ENCODE measurements around the gene ENKUR.
A peak's percentile ranks its signal among the peaks of the same experiment; 100 is the strongest.

Gene ENKUR, protein sequence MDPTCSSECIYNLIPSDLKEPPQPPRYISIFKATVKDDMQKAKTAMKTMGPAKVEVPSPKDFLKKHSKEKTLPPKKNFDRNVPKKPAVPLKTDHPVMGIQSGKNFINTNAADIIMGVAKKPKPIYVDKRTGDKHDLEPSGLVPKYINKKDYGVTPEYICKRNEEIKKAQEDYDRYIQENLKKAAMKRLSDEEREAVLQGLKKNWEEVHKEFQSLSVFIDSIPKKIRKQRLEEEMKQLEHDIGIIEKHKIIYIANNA

DNA sequence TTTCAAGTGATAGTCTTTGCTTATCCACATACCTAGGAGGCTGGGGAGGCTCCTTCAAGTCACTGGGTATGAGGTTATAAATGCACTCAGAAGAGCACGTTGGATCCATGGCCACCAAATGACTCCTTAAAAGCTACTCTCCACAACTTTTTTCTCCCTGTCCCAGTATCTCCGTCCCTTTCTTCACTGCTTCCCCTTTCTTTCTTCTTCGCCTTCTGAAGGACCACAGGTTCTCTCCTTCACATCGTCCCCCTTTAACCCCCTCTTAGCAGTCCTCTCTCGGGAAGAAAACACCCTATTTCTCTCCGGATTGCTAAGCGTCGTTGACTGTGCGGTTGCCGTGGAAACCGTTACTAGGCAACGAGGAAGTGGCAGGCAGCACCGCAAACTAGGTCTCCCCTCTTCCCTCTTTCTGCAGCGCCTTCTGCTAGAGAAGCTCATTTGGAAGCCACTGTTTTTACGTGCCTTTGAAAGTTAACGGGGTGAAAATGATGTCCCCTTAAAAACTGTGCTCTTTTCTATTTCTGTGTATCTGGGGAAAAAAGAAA is at the start of gene ENKUR:
Gene ENKUR (minus strand): TSS at position 331 of the 548 bp plus-strand sequence. CDS start 222 bp downstream, at position 109.
- peak; percentile 91 for DNase-seq (ENCODE audit: low read depth)

DNA sequence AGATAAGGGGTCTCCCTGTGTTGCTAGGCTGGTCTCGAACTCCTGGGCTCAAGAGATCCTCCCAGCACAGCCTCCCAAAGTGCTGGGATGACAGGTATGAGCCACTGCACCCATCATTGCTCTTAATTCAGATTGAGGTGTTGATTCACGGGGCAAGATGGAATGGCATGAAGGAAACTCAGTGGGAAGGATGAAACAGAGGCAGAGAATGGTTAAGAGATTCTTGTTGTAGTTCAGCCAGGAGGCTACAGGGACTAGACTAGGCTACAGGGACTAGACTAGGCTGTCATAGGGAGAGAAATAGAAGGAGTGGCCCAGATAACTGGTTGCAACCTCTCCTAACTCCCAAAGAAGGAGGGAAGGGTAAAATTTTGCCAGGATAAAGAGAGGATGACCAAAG is 48.4 kb upstream of the ENKUR start:
- no peak for DNase-seq (ENCODE audit: low read depth)

DNA sequence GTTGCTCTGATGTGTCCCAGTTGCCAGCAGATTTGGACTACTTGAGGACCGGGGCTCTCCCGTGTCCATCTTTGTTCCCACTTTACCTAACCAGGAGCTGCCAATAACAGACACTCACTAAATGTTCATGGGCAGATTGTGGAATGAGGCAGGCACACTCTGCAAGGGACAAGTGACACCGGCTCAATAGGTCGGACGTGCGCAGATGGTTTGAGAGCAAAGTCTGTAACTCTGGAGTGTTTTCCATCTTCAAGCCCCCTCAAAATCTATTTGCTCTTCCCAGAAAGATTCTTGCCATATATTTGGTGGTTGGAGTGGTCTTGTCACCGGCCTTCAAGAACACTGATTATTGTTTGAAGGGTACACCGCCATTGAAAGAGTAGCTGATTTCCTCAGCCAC is 47.7 kb upstream of the ENKUR start:
- DNase-seq (ENCODE audit: low read depth), result no peak

DNA sequence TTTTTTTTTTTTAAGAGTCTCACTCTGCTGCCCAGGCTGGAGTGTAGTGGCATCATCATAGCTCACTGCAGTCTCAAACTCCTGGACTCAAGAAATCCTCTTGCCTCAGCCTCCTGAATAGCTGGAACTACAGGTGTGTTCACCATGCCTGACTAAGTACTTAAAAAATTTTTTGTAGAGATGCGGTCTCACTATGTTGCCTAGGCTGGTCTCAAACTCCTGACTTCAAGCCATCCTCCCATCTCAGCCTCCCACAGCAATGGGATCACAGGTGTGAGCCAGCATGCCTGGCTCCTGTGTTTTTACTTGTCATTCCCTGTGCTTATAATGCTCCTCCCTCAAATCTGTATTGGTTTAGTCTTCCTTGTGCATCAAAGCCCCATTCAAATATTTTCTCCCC is 47.2 kb upstream of the ENKUR start:
- DNase-seq (ENCODE audit: low read depth), result no peak

DNA sequence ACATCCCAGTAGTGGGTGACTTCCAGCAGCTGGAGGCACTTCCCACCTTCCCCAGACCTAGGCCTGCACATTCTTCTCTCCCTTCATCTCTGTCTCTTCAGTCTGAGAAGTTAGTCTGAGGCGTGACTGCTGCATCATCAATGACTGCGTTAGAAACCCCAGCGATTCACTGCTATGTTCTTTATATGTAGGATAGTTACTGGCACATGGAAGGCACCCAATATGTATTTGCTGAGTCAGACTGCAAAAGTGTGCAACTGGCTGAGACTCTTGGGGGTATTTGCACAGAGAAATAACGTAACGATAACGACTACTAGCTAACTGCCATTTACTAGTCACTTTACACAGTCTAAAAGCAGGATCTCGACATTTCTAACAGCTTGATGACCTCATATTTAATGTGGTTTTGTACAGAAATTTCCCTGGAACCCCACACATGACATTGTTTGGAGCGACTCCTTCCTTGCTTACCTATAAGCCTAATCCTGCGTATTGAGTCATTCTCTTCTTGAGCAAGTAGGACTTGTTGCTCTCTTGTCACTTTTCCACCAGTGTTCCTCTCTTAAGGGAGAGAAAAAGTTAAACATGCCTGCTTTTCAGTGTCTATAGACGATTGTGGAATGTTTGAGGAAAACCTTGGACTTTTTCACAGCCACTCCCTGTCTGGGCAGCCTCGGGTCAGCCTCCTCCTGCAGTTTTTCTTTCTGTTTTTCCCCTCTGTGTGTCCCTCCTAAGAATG is 45.9 kb upstream of the ENKUR start:
- DNase-seq (ENCODE audit: low read depth), result no peak

DNA sequence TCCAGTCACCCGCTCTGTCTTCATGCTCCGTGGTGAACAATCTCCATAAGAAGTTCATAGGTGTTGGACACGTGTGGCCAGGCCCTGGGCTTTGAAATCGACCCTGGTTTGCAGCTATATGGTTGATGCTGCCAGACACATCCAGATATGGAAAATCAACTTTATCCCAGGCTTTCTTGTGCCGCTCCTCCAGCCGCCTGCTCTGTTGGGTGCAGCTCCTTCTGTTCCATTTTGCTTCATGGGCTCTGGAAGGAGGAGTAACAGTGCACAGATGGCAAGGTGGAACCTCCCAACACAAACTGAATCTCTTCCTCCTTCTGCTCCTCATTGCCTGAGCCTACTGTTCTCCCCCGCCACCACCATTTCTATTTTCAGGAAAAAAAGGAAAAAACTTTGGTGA is 45.2 kb upstream of the ENKUR start:
- no peak for DNase-seq (ENCODE audit: low read depth)

DNA sequence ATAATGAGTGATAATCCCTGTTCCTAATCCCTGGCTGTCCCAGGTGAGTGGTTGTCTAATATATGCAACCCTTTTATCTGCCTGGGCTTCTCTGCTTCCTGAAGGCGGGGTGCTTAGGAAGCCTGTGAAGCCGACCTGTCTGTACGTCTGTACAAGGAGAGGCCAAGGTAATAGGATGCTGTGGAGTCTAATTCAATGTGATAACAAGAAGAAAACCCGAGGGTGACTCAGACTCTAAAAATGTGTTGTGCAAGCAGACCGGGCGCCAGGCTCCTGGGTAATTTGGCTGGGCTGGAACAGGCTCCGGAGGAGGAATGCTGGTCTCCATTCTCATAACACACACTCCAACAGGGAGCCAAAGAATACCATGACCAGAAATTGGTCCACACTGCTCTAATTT is 44.0 kb upstream of the ENKUR start:
- DNase-seq (ENCODE audit: low read depth), result no peak

DNA sequence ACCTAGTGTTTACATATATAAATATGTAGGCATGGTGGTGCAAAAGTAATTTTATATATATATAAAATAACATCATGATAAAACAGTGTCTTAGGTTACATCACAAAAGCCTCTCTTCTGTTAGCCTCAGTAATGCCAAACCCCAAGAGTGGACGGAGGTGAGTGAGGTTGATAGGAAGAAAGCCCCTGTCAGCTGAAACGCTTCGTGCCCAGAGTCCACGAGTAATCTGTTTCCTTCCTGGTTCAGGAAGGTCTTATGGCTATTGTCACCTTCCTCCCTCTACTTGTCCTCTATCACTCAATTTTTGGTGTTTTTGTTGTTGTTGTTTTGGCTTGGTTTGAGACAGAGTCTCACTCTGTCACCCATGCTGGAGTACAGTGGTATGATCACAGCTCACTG is 41.9 kb upstream of the ENKUR start:
- DNase-seq (ENCODE audit: low read depth), result no peak

DNA sequence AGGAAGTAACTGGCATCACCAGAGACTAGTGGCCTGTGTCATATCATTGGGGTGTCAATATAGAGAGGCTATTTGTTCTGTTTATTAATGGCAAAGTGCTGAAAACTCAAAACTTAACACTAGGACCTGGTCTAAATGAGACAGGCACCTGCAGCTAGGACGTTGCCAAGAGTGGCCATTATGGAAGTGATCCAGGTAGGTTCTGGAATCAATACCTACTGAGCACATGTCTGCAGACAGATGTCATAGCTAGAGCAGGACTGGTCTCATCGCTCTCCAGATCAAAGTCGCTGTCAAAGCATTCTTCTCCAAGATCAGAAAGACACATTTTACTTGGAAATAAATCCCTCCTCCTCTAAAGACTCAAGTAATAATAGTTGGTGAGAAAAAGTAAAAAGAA is 40.8 kb upstream of the ENKUR start:
- no peak for DNase-seq (ENCODE audit: low read depth)

DNA sequence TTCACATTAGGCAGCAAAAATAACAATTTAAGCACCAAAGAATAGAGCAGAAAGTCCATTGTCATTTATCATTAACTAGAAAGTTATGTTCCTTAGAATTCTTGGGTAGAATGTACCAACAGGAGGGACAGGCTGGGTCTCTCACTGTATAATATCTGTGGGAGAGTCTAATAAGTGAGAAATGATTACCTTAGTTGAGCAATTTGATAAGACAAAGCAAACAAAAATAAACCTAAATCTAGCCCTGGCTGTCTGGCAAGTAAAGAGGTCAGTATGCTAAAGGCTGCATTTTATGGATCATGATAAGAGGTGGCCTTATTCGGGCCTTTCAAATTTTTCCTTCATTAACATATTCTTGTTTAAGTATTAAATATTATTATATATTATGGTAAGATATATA is 36.1 kb upstream of the ENKUR start:
- DNase-seq (ENCODE audit: low read depth), result no peak

DNA sequence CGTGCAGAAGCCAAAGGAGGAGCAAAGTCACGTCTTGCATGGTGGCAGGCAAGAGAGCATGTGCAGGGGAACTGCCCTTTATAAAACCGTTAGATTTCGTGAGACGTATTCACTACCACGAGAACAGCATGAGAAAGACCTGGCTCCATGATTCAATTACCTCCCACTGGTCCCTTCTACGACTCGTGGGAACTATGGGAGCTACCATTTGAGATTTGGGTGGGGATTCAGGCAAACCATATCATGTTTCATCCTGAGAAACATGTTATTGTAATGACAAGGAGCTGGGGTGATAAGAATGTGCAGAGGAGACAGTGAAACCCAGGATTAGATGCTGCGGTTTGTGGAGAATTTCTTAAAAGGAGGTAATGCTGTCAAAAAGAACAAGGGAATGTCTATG is 34.4 kb upstream of the ENKUR start:
- DNase-seq (ENCODE audit: low read depth), result no peak

DNA sequence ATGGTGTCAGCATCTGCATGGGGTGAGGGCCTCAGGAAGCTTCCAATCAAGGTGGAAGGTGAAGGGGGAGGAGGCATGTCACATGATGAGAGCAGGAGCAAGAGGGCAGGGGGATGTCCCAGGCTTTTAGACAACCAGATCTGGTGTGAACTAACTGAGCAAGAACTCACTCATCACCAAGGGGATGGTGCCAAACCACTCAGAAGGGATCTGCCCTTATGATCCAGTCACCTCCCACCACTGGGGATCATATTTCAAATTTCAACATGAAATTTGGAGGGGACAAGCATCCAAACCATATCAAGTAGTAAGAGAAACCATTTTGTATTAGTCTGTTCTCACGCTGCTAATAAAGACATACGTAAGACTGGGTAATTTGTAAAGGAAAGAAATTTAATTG is 34.0 kb upstream of the ENKUR start:
- no peak for DNase-seq (ENCODE audit: low read depth)

DNA sequence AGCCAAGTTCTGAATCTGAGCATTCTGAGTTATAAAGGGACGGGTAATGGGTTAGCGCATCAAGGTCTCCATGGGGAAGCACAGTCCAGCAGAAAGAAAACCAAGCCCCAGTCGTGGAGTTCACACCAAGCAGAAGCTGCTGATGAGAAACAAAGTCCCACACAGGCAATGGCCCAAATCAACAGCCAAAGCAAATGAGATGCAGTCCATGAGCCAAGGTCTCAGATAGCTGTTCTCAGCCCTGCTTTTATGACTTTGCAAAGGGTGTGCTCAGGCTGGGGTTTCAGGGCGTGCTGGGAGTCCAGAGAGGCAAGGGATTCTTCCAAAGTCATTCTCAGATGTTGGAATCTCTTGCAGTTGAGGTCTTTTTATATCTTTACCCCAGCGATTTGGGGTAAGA is 32.5 kb upstream of the ENKUR start:
- DNase-seq (ENCODE audit: low read depth), result no peak

DNA sequence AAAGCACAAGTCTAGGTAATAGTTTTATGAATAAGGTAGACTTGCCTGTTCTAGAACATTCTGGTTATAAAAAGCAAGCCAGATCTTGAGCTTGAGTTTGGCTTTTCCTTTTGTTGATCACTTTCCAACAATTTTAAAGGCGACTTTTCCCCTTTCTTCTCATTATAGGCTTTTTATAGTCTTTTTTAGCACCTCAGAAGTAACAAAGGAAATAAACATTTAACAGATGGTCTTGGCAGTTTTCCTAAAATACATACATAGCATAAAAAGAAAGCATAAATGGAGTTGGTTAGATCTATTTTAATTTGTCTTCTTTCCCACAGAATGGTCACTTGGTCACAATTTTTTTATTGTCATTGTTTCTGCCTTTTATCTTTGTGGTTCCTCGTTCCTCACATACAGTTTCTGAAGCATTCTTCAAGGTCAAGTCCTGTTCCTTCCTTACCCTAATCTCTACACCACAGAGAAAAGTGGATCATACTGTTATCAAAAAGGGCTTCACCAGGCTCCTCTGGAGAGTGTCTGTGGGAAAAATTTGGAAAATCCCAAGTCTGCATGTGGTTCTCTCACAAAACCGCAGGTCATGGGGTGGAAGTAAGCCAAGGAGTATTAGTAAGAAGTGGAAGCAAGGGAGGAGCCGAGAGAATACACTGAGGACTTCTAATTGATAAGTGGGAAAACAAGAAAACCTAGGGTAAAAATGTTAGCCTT is 31.8 kb upstream of the ENKUR start:
- no peak for DNase-seq (ENCODE audit: low read depth)

DNA sequence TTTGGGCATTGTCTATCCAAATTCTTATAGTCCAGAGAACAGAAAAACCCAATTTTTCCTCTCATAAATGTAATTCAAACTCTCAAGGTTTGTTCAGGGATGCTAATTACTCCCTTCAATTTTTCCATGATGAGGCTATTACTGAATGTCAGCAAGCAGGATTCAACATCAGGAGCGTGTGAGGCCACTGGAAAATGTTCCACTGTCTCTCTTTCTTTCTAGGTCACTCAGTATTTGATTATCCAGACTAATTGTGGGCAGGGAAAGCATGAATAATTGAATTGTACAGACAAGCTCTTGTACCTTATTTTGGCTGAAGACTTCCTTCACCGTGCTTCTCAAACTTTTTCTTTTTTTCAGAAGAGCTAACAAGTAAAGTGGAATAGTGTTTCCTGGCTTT is 31.1 kb upstream of the ENKUR start:
- no peak for DNase-seq (ENCODE audit: low read depth)

DNA sequence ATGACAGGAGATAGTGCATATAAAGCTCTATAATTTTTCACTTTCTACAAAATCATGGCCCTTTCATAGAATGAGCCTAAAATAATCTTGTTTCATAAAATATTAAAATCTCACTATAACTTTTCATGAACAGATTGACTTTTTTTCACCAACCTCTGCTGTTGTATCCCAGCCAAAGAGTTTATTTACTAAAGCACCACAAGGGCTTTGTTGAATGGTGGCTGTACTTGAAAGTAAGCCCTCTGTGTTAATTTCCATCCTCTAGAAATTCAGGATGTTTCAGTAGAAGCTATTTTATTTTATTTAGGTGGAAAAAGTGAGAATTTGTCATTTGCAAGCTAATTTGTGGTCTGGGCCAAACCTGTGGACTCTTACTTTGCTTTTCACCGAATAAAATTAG is 30.7 kb upstream of the ENKUR start:
- DNase-seq (ENCODE audit: low read depth), result no peak

DNA sequence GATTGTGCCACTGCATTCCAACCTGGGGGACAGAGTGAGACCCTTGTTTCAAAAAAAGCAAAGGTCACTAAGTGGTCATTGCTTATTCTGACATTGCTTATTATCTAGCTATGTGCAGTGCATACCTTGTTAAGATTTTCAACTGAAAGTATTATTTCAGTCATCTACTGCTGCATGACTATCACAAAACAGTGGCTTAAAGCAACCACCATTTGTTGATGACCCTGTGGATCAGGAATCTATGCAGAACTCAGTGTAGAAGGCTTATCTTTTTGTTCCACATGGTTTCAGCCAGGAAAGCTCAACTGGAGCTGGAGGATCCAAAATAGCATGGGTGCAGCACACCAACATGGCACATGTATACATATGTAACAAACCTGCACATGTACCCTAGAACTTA is 23.6 kb upstream of the ENKUR start:
- DNase-seq (ENCODE audit: low read depth), result no peak

DNA sequence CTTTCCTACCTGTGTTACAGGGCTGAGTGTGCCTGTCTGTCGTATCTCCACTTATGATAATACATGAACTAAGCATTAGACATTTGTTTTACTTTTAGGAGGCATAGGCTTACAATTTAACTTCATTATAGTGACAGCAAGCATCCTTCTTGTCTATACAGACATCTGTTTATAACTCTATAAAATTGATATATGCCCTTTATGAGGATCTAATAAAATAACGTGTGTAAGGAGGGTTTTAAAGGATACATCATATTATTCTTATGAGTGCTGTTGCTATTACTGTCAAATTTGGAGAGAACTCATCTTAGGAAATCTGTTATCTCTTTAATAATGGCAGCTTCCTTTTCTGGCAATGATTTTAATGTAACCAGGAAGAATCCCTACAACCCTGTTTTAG is 22.4 kb upstream of the ENKUR start:
- DNase-seq (ENCODE audit: low read depth), result no peak

DNA sequence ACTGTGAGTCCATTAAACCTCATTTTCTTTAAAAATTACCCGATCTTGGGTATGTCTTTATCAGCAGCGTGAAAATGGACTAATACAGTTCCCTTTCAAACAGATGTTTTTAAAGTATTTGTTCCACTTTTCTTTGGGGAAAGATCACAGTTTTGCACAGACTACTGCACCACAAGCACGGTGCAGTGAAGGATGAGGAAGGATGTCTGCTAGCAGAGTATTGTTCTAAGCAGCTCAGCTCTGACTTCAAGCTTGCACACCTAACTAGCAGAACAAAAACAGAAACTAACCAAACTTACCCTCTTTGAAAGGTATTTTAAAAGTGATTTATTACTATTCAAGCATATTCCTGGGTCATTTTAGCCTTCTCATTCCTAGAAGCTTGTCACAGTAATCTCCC is 20.4 kb upstream of the ENKUR start:
- DNase-seq (ENCODE audit: low read depth), result no peak

DNA sequence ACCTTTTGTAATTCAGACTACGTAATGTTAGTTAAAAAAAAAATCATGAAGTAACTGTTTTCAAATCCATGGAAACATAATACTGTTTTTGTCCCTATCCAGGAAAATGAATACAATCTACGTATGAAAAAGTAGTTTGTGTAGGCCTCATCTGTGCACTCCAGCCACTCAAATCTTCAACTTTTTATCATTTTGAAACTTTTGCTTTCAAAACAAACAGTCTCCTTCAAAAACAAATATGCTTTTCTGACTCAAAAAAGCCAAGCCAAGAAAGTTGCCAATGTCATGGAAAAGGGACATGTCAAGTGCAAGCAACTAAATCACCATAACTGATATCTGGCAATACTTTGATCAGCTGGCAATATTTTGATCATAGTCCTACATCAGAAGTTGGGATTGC is 13.6 kb upstream of the ENKUR start:
- DNase-seq (ENCODE audit: low read depth), result no peak

DNA sequence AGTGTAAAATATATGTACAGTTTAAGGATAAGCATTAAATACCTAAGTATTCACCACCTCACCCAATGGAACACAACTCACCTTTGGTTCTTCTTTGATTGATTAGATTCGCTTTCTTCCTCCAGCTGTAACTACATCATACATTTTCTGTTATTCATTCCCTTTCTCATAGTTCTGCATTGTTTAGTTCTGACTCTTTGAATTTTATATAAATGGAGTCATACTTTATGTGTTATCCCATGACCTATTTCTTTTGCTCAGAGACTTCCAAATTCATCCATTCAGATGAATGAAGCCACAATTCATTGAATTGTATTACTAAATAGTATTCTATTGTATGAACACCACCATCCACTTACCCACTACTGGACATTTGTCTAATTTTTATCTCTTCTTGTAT is 12.8 kb upstream of the ENKUR start:
- no peak for DNase-seq (ENCODE audit: low read depth)

DNA sequence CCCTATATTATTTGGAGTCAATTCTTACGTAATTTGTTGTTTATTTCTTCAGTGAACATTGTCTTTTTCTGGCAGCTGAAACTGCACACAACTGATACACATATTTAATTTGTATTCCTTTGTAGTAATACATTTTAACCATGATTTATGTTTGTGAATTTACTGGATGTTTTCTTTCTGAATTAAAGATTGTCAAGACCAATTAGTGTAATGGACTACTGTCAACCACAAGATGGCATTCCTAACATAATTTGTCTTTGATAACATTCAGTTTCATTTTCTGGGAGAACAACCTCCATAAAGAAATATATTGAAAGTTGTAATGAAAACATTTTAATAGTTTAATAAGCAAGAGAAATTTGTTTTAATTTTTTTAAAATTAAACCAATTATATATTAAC is 10.5 kb upstream of the ENKUR start:
- no peak for DNase-seq (ENCODE audit: low read depth)

DNA sequence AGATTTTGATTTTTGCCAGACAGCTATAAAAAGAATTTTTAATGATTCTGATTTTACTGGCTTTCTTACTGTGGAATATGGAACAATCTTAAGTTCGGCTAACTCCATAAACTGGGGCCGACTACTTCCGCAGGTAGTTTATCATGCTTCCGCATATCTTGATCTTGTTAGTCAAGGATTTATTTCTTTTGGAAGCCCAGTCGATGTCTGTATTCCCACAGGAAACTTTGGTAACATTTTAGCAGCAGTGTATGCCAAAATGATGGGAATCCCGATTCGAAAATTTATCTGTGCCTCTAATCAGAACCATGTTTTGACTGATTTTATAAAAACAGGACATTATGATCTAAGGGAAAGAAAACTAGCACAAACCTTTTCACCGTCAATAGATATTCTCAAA is 8.6 kb upstream of the ENKUR start:
- DNase-seq (ENCODE audit: low read depth), result no peak
